H9 (cell line): ENCODE measurements around the gene WHRN. TPM values are rescaled to one million over a fixed set of nuclear protein-coding genes. Genes with fewer than 3 reads are reported as not detected.

ENCODE experiments used
- DNase-seq: peaks from one replicate; pipeline ENCODE4 v3.0.0-alpha.2; 2017
- H2AFZ ChIP-seq: one replicate; pipeline ENCODE4 v1.6.1; 2013; ENCODE audit warnings: mild to moderate bottlenecking, low read length, control low read depth, moderate library complexity
- H2AK5ac ChIP-seq: 2 replicates; pipeline ENCODE4 v1.6.1; 2013; ENCODE audit warnings: low read length, control low read depth, mixed read lengths; ENCODE audit not compliant: insufficient read length
- H2BK120ac ChIP-seq: one replicate; pipeline ENCODE4 v1.6.1; 2013; ENCODE audit warnings: low read depth, mild to moderate bottlenecking, low read length, control low read depth, inconsistent platforms; ENCODE audit not compliant: poor library complexity, severe bottlenecking
- H2BK12ac ChIP-seq: 2 replicates; pipeline ENCODE4 v1.6.1; 2013; ENCODE audit warnings: low read length, control low read depth, mixed read lengths, low read depth; ENCODE audit not compliant: insufficient read length
- H2BK15ac ChIP-seq: 2 replicates; pipeline ENCODE4 v1.6.1; 2013; ENCODE audit warnings: low read depth, low read length, control low read depth
- H2BK20ac ChIP-seq: one replicate; pipeline ENCODE4 v1.6.1; 2013; ENCODE audit warnings: low read depth, mild to moderate bottlenecking, low read length, control low read depth, inconsistent platforms; ENCODE audit not compliant: poor library complexity, severe bottlenecking
- H2BK5ac ChIP-seq: 2 replicates; pipeline ENCODE4 v1.6.1; 2013; ENCODE audit warnings: low read length, control low read depth, mixed read lengths; ENCODE audit not compliant: insufficient read length
- H3K14ac ChIP-seq: 2 replicates; pipeline ENCODE4 v1.6.1; 2013; ENCODE audit warnings: low read length, control low read depth; ENCODE audit not compliant: insufficient read depth
- H3K18ac ChIP-seq: 2 replicates; pipeline ENCODE4 v1.6.1; 2013; ENCODE audit warnings: low read depth, mild to moderate bottlenecking, mixed read lengths, low read length, control low read depth; ENCODE audit not compliant: insufficient read length
- H3K23ac ChIP-seq: 2 replicates; pipeline ENCODE4 v1.6.1; 2013; ENCODE audit warnings: low read length, control low read depth, mixed read lengths, low read depth; ENCODE audit not compliant: insufficient read length
- H3K23me2 ChIP-seq: 2 replicates; pipeline ENCODE4 v1.6.1; 2013; ENCODE audit warnings: low read depth, mild to moderate bottlenecking, mixed read lengths, low read length, control low read depth; ENCODE audit not compliant: insufficient read length, poor library complexity, severe bottlenecking
- H3K27ac ChIP-seq: 2 replicates; pipeline ENCODE4 v1.5.1; 2013; ENCODE audit warnings: low read length, control low read depth, mixed read lengths, low read depth; ENCODE audit not compliant: insufficient read length
- H3K27me3 ChIP-seq: 2 replicates; pipeline ENCODE4 v1.6.1; 2013; ENCODE audit warnings: low read length, control low read depth, inconsistent platforms; ENCODE audit not compliant: insufficient read depth
- H3K4ac ChIP-seq: 2 replicates; pipeline ENCODE4 v1.6.1; 2013; ENCODE audit warnings: low read depth, mild to moderate bottlenecking, control low read depth, inconsistent platforms, low read length, moderate library complexity
- H3K4me1 ChIP-seq: 2 replicates; pipeline ENCODE4 v1.6.1; 2013; ENCODE audit warnings: low read length, control low read depth, inconsistent platforms; ENCODE audit not compliant: insufficient read depth
- H3K4me2 ChIP-seq: 2 replicates; pipeline ENCODE4 v1.6.1; 2013; ENCODE audit warnings: low read length, control low read depth, mixed read lengths; ENCODE audit not compliant: insufficient read length, insufficient read depth
- H3K56ac ChIP-seq: 2 replicates; pipeline ENCODE4 v1.6.1; 2013; ENCODE audit warnings: low read depth, mild to moderate bottlenecking, mixed read lengths, low read length, control low read depth; ENCODE audit not compliant: insufficient read length
- H3K79me1 ChIP-seq: 2 replicates; pipeline ENCODE4 v1.6.1; 2013; ENCODE audit warnings: low read depth, mild to moderate bottlenecking, moderate library complexity, low read length, control low read depth, inconsistent platforms; ENCODE audit not compliant: insufficient read depth, poor library complexity, severe bottlenecking
- H3K79me2 ChIP-seq: 2 replicates; pipeline ENCODE4 v1.6.1; 2013; ENCODE audit warnings: low read length, control low read depth, inconsistent platforms; ENCODE audit not compliant: insufficient read depth
- H3K9ac ChIP-seq: 2 replicates; pipeline ENCODE4 v1.6.1; 2013; ENCODE audit warnings: low read length, control low read depth, mixed read lengths; ENCODE audit not compliant: insufficient read length; ENCODE audit errors: extremely low read depth
- H3K9me3 ChIP-seq: one replicate; pipeline ENCODE4 v1.6.1; 2013; ENCODE audit warnings: low read depth, low read length, inconsistent platforms; ENCODE audit not compliant: control insufficient read depth
- H3T11ph ChIP-seq: one replicate; pipeline ENCODE4 v1.6.1; 2013; ENCODE audit warnings: mild to moderate bottlenecking, low read length, control low read depth, inconsistent platforms
- H4K20me1 ChIP-seq: one replicate; pipeline ENCODE4 v1.6.1; 2013; ENCODE audit not compliant: control insufficient read depth, insufficient read length, insufficient read depth
- H4K5ac ChIP-seq: 2 replicates; pipeline ENCODE4 v1.6.1; 2013; ENCODE audit warnings: low read depth, mild to moderate bottlenecking, mixed read lengths, low read length, control low read depth; ENCODE audit not compliant: insufficient read length
- H4K8ac ChIP-seq: replicated peaks from 2 replicates; pipeline ENCODE4 v1.6.1; 2013; ENCODE audit warnings: low read length, control low read depth, mixed read lengths, low read depth; ENCODE audit not compliant: insufficient read length
- H4K91ac ChIP-seq: 2 replicates; pipeline ENCODE4 v1.6.1; 2013; ENCODE audit warnings: low read depth, mild to moderate bottlenecking, moderate library complexity, mixed read lengths, low read length, control low read depth; ENCODE audit not compliant: insufficient read length
- H3K27ac Mint-ChIP-seq, 3 experiments: 2 replicates in 2 of 3; 3 replicates in 1 of 3; pipeline ENCODE4 v1.8.0; 2020 to 2021; ENCODE audit warnings: mixed read lengths in 3 of 3, mild to moderate bottlenecking in 1 of 3, moderate library complexity in 1 of 3
- H3K27me3 Mint-ChIP-seq: 2 replicates; pipeline ENCODE4 v1.8.0; 2021; ENCODE audit warnings: low read depth, mild to moderate bottlenecking, moderate library complexity, mixed read lengths
- H3K36me3 Mint-ChIP-seq, 3 experiments: 2 replicates in 2 of 3; 3 replicates in 1 of 3; pipeline ENCODE4 v1.8.0; 2020 to 2021; ENCODE audit warnings: low read depth in 3 of 3, mixed read lengths in 3 of 3; ENCODE audit not compliant: insufficient read depth in 1 of 3
- H3K4me1 Mint-ChIP-seq, 2 experiments: 2 replicates each; pipeline ENCODE4 v1.8.0; 2020; ENCODE audit warnings: mixed read lengths in 2 of 2
- H3K4me3 Mint-ChIP-seq, 2 experiments: 2 replicates in 1 of 2; 3 replicates in 1 of 2; pipeline ENCODE4 v1.8.0; 2020 to 2021; ENCODE audit warnings: mild to moderate bottlenecking in 2 of 2, mixed read lengths in 2 of 2, moderate library complexity in 1 of 2
- H3K9me3 Mint-ChIP-seq, 2 experiments: 2 replicates in 1 of 2; 3 replicates in 1 of 2; pipeline ENCODE4 v1.8.0; 2020; ENCODE audit warnings: mild to moderate bottlenecking in 2 of 2, mixed read lengths in 2 of 2, moderate library complexity in 1 of 2
- WGBS: extraction: QIAGEN DNeasy Blood & Tissue Kit; methylation state at CpG from one replicate; pipeline ENCODE4 v1.1.7; 2013; ENCODE audit warnings: missing lambda C conversion rate, low lambda C conversion rate, mixed read lengths; ENCODE audit not compliant: insufficient read length; ENCODE audit errors: extremely low coverage; 5-methylcytosine and 5-hydroxymethylcytosine counted together
- total RNA-seq: library from RNA; stranded (reverse); gene quantifications from 2 replicates; pipeline ENCODE4 v1.2.1, GENCODE V29; 2021
- TF ChIP-seq, protein P1 (sequence below): fragments of 200-600 bp; sonication (generic); conservative IDR thresholded peaks from 3 replicates; pipeline ENCODE4 v1.8.0; 2021; ENCODE audit warnings: antibody characterized with exemption, mild to moderate bottlenecking

Gene WHRN
- total RNA-seq, 1 experiment from 2014 or later: 2.2 TPM

GRCh38 chr9:114425126-114425525 lies 80.1 kb downstream of the WHRN start:
- Histone ChIP-seq H3K79me1 (no peaks in the 10 kb centered on the region), H2BK120ac (no peak overlapping the region), H4K8ac (no peak overlapping the region), H4K5ac (no peak overlapping the region), H3K27me3 (no peaks in the 10 kb centered on the region), H3K27ac (no peak overlapping the region), H3K23ac (no peak overlapping the region), H2AK5ac (no peak overlapping the region), H3K9me3 (no peaks in the 10 kb centered on the region), H3K4ac (no peak overlapping the region), H2AFZ (no peak overlapping the region), H3K18ac (no peak overlapping the region), H2BK15ac (no peak overlapping the region), H3T11ph (no peak overlapping the region), H3K4me1 (0 out of 2 replicates have a peak, but pooled peaks cover 2% of the 10 kb centered on the region), H3K79me2 (no peaks in the 10 kb centered on the region), H3K23me2 (no peaks in the 10 kb centered on the region), H3K56ac (no peak overlapping the region), H3K14ac (no peak overlapping the region), H2BK12ac (no peak overlapping the region), H4K20me1 (no peaks in the 10 kb centered on the region), H2BK20ac (no peak overlapping the region), H4K91ac (no peak overlapping the region), H3K4me2 (no peak overlapping the region), H2BK5ac (no peak overlapping the region), H3K9ac (no peak overlapping the region)
- Mint-ChIP-seq H3K36me3 (no peaks in the 10 kb centered on the region), H3K27me3 (peaks cover under 1% of the 10 kb centered on the region; the same call in 1 of the 2 replicates), H3K4me3 (no peak overlapping the region), H3K27ac (0 out of 7 replicates have a peak overlapping the region, but pooled peaks of 1 of the 3 experiments have one; percentile 61), H3K9me3 (no peaks in the 10 kb centered on the region), H3K4me1 (peaks cover 9 to 15% of the 10 kb centered on the region in 2 experiments)
- DNase-seq: no peak
- TF ChIP-seq, protein P1, sequence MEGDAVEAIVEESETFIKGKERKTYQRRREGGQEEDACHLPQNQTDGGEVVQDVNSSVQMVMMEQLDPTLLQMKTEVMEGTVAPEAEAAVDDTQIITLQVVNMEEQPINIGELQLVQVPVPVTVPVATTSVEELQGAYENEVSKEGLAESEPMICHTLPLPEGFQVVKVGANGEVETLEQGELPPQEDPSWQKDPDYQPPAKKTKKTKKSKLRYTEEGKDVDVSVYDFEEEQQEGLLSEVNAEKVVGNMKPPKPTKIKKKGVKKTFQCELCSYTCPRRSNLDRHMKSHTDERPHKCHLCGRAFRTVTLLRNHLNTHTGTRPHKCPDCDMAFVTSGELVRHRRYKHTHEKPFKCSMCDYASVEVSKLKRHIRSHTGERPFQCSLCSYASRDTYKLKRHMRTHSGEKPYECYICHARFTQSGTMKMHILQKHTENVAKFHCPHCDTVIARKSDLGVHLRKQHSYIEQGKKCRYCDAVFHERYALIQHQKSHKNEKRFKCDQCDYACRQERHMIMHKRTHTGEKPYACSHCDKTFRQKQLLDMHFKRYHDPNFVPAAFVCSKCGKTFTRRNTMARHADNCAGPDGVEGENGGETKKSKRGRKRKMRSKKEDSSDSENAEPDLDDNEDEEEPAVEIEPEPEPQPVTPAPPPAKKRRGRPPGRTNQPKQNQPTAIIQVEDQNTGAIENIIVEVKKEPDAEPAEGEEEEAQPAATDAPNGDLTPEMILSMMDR: no peak
- no CpG with 5 or more reads among the region's 11 CpGs for WGBS
